NCI-H1417 treated with DMSO at 0.1 percent for 48 hours (cell line): ENCODE measurements around the gene ABCA12.
"Not testable (repeated sequence)": the region's sequence is repeated elsewhere in the genome, so short reads cannot be mapped to it uniquely, and the experiment has no call there.

Source experiments
- DNase-seq: peaks from one replicate; lab custom pipeline; 2025; lab: John Stamatoyannopoulos, UW

ABCA12 gene

GRCh38 chr2:215138479-215138878, at the start of gene ABCA12:
ABCA12 (minus strand) TSS chr2:215138626; CDS start chr2:215138208, 418 bp downstream.
- no peak for DNase-seq

- DNase-seq = no peak
Observed at GRCh38 chr2:215188078-215188477, 49.7 kb upstream of the ABCA12 start.

- no peak for DNase-seq
Observed at GRCh38 chr2:215186021-215186420, 47.6 kb upstream of the ABCA12 start.

GRCh38 chr2:215178121-215178520, 39.7 kb upstream of the ABCA12 start:
- DNase-seq = no peak

GRCh38 chr2:215171796-215172195, 33.4 kb upstream of the ABCA12 start:
- DNase-seq = no peak

- no peak for DNase-seq
Observed at GRCh38 chr2:215171151-215171550, 32.7 kb upstream of the ABCA12 start.

GRCh38 chr2:215166505-215166904, 28.1 kb upstream of the ABCA12 start:
- not testable (repeated sequence) for DNase-seq

GRCh38 chr2:215163319-215163718, 24.9 kb upstream of the ABCA12 start:
- not testable (repeated sequence) for DNase-seq

GRCh38 chr2:215161301-215161829, 22.9 kb upstream of the ABCA12 start:
- no peak for DNase-seq

GRCh38 chr2:215160081-215160480, 21.7 kb upstream of the ABCA12 start:
- no peak for DNase-seq

GRCh38 chr2:215156453-215156852, 18.0 kb upstream of the ABCA12 start:
- no peak for DNase-seq

GRCh38 chr2:215149894-215150293, 11.5 kb upstream of the ABCA12 start:
- no peak for DNase-seq

GRCh38 chr2:215149486-215149885, 11.1 kb upstream of the ABCA12 start:
- DNase-seq = no peak

- no peak for DNase-seq
Observed at GRCh38 chr2:215149060-215149459, 10.6 kb upstream of the ABCA12 start.

- no peak for DNase-seq
Observed at GRCh38 chr2:215145611-215146010, 7.2 kb upstream of the ABCA12 start.

GRCh38 chr2:215144106-215144875, 5.9 kb upstream of the ABCA12 start:
- no peak for DNase-seq

- no peak for DNase-seq
Observed at GRCh38 chr2:215143458-215143857, 5.0 kb upstream of the ABCA12 start.

- DNase-seq = no peak
Observed at GRCh38 chr2:215141706-215142105, 3.3 kb upstream of the ABCA12 start.

- no peak for DNase-seq
Observed at GRCh38 chr2:215140166-215140707, 1.8 kb upstream of the ABCA12 start.

GRCh38 chr2:215137741-215138340, 585 bp downstream of the ABCA12 start:
- no peak for DNase-seq

- DNase-seq = no peak
Observed at GRCh38 chr2:215137329-215137686, 1.1 kb downstream of the ABCA12 start.

- DNase-seq = no peak
Observed at GRCh38 chr2:215136669-215137328, 1.6 kb downstream of the ABCA12 start.

GRCh38 chr2:215120401-215120800, 18.0 kb downstream of the ABCA12 start:
- no peak for DNase-seq
